ENCODE data around the gene IRF4.

IRF4 gene

GRCh38 chr6:357261-357790 is 34.2 kb upstream of the IRF4 start:
- DNase-seq (ENCODE audit: low read depth in 1 of 2, low spot score in 1 of 2) = no peak
- no peak for TF ChIP-seq JUND (IDR thresholded peaks at IDR 0.05; ENCODE audit: low read depth)
- in situ Hi-C loops (cut with HindIII; ENCODE audit: low pct_unique_long_range_greater_than_20kb, low sequenced_read_pairs) = no loop called here

- no peak for TF ChIP-seq JUND (IDR thresholded peaks at IDR 0.05; ENCODE audit: low read depth)
- no peak for DNase-seq (ENCODE audit: low read depth in 1 of 2, low spot score in 1 of 2)
- in situ Hi-C loops (cut with HindIII; ENCODE audit: low pct_unique_long_range_greater_than_20kb, low sequenced_read_pairs) = no loop called here
These were observed 33.7 kb upstream of the IRF4 start for GRCh38 chr6:357791-358341.

- in situ Hi-C loops (cut with HindIII; ENCODE audit: low pct_unique_long_range_greater_than_20kb, low sequenced_read_pairs) = no loop called here
- no peak for DNase-seq (ENCODE audit: low read depth in 1 of 2, low spot score in 1 of 2)
- TF ChIP-seq JUND (IDR thresholded peaks at IDR 0.05; ENCODE audit: low read depth) = no peak
These were observed 33.1 kb upstream of the IRF4 start for GRCh38 chr6:358432-358831.

GRCh38 chr6:358847-359246 is 32.7 kb upstream of the IRF4 start:
- DNase-seq (ENCODE audit: low read depth in 1 of 2, low spot score in 1 of 2) = no peak
- in situ Hi-C loops (cut with HindIII; ENCODE audit: low pct_unique_long_range_greater_than_20kb, low sequenced_read_pairs) = no loop called here
- no peak for TF ChIP-seq JUND (IDR thresholded peaks at IDR 0.05; ENCODE audit: low read depth)

- no peak for TF ChIP-seq JUND (IDR thresholded peaks at IDR 0.05; ENCODE audit: low read depth)
- DNase-seq (ENCODE audit: low read depth in 1 of 2, low spot score in 1 of 2) = no peak
- in situ Hi-C loops (cut with HindIII; ENCODE audit: low pct_unique_long_range_greater_than_20kb, low sequenced_read_pairs) = no loop called here
These were observed 32.1 kb upstream of the IRF4 start for GRCh38 chr6:359261-360035.

- in situ Hi-C loops (cut with HindIII; ENCODE audit: low pct_unique_long_range_greater_than_20kb, low sequenced_read_pairs) = no loop called here
- TF ChIP-seq JUND (IDR thresholded peaks at IDR 0.05; ENCODE audit: low read depth) = no peak
- no peak for DNase-seq (ENCODE audit: low read depth in 1 of 2, low spot score in 1 of 2)
These were observed 31.2 kb upstream of the IRF4 start for GRCh38 chr6:360349-360748.

GRCh38 chr6:360764-361373 is 30.7 kb upstream of the IRF4 start:
- DNase-seq (ENCODE audit: low read depth in 1 of 2, low spot score in 1 of 2) = no peak
- no peak for TF ChIP-seq JUND (IDR thresholded peaks at IDR 0.05; ENCODE audit: low read depth)
- in situ Hi-C loops (cut with HindIII; ENCODE audit: low pct_unique_long_range_greater_than_20kb, low sequenced_read_pairs) = no loop called here

GRCh38 chr6:361411-362132 is 30.0 kb upstream of the IRF4 start:
- no peak for TF ChIP-seq JUND (IDR thresholded peaks at IDR 0.05; ENCODE audit: low read depth)
- in situ Hi-C loops (cut with HindIII; ENCODE audit: low pct_unique_long_range_greater_than_20kb, low sequenced_read_pairs) = no loop called here
- no peak for DNase-seq (ENCODE audit: low read depth in 1 of 2, low spot score in 1 of 2)

- in situ Hi-C loops (cut with HindIII; ENCODE audit: low pct_unique_long_range_greater_than_20kb, low sequenced_read_pairs) = no loop called here
- TF ChIP-seq JUND (IDR thresholded peaks at IDR 0.05; ENCODE audit: low read depth) = no peak
- DNase-seq (ENCODE audit: low read depth in 1 of 2, low spot score in 1 of 2) = no peak
These were observed 29.2 kb upstream of the IRF4 start for GRCh38 chr6:362231-362923.

- no peak for DNase-seq (ENCODE audit: low read depth in 1 of 2, low spot score in 1 of 2)
- no peak for TF ChIP-seq JUND (IDR thresholded peaks at IDR 0.05; ENCODE audit: low read depth)
- in situ Hi-C loops (cut with HindIII; ENCODE audit: low pct_unique_long_range_greater_than_20kb, low sequenced_read_pairs) = no loop called here
These were observed 28.7 kb upstream of the IRF4 start for GRCh38 chr6:362924-363249.

GRCh38 chr6:363291-363690 is 28.3 kb upstream of the IRF4 start:
- DNase-seq (ENCODE audit: low read depth in 1 of 2, low spot score in 1 of 2) = no peak
- no peak for TF ChIP-seq JUND (IDR thresholded peaks at IDR 0.05; ENCODE audit: low read depth)
- in situ Hi-C loops (cut with HindIII; ENCODE audit: low pct_unique_long_range_greater_than_20kb, low sequenced_read_pairs) = no loop called here

- no peak for DNase-seq (ENCODE audit: low read depth in 1 of 2, low spot score in 1 of 2)
- in situ Hi-C loops (cut with HindIII; ENCODE audit: low pct_unique_long_range_greater_than_20kb, low sequenced_read_pairs) = no loop called here
- TF ChIP-seq JUND (IDR thresholded peaks at IDR 0.05; ENCODE audit: low read depth) = no peak
These were observed 27.6 kb upstream of the IRF4 start for GRCh38 chr6:363909-364308.
